Measurements from ENCODE around the gene CCDC107.

Gene CCDC107

DNA sequence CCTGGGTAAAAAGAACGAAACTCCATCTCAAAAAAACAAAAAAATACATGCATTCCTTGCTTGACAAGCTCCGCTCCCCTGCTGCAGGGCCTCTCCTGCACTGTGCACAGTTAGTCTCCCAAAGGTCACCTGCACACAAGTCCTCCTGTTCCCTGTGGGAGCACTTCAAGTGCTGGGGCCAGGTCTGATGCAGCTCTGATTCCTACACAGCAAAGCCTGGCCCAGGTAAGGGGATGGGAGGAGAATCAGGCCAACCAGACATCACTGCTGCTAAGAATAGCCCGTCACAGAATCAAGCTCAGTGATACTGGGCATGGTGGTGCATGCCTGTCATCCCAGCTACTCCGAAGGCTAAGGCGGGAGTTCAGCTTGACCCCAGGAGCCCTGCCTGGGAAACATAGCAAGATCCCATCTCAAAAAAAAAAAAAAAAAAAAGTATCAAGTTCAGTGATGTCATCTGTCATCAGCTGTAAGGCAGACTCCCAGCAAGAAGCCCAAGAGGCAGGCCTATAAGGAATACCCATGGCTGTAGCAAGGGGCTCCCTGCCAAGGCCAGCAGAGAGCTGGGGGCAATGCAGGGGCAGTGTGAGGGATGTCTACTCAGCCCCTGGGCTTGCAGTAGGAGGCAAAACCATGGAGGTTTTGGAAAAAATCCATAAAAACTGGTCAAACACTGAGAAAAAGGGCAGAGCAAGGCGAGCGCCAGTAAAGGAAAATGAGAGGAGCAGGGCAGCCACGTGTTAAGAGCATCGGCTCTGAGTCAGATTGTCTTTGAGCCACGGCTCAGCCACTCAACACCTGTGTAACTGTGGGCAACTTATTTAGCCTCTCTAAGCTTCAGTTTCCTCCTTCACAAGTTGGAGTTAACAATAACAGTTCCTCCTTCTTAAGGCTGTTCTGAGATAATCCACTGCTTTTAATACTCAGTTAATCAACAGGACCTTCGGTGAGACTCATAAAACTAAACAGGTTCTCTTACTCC, 28.4 kb downstream of the CCDC107 start:
- no peak for DNase-seq

DNA sequence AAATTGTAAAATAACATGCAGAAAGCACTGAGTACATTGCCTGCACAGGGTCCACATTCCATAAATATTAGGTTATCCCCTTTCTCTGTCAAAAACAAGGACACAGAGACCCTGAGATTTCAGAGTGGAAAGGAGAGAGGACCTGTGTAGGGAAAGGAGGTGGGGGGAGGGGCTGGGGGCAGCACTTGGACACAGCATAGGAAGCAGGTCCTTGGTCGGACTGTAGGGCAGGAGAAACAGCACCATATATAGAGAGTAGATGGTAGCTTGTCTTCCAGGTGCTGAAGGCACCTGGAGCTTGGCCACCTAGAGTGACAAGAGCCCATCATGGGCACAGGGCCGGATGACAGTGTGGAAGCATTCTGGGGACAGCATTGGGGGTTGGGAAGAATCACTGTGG, 29.2 kb downstream of the CCDC107 start:
- DNase-seq, result no peak

- DNase-seq, result no peak
These were observed 30.0 kb downstream of the CCDC107 start for GRCh38 chr9:35687972-35688557.

GRCh38 chr9:35688558-35689541, 30.8 kb downstream of the CCDC107 start:
- no peak for DNase-seq

DNA sequence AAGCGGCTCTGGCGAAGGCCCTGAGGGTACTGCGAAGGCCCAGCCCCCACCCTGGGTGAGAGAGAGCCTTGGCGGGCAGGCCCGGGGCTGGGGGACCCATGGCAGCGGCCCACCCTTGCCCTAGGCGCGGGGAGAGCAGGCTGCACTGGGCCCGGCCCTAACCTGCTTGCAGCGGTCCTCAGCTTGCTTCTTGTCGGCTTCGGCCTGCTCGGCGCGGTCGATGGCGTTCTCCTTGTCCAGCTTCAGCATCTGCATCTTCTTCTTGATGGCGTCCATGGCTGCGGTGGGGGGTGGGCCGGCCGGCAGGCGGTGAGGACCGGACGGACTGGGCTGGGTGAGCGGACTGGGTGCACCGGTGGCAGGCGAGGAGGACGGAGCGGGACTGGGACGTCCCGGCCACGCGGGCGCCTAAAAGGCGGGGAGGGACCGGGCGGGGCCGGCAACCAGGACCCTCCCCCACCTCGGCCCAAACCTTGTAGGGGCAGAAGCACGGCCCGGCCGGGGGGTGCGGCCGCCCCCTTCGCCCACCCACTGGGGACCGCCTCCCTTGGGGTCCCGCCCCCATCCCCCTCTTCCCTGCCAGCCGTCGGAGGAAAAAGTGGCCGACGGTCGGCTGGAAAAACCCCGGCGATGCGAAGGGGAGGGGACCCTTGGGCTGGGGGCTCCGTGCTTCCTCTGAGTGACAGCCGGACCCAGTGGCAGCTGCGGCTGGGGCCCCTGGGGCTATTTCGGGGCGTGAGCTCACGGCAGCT, 31.6 kb downstream of the CCDC107 start, which contains the start of gene TPM2:
TPM2 (minus strand) TSS at position 384 of the 752 bp plus-strand sequence; CDS start at position 276, 108 bp downstream.
- DNase-seq, result peak; percentile 81

DNA sequence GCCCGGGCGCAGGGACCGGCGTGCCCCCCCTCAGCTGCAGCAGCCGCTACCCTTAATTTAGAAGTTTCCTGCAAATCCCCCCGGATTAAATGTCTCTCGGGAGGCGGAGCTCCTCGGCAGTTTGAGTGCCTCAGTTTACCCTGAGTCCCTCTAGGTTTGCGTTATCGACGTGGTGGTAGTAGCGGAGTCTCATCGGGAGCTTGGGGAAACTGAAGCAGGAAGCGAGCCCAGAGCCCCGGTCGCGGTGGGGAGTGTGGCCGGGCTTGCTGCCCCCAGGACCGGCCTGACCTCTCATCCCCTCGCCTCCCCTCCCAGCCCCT, 32.2 kb downstream of the CCDC107 start:
- no peak for DNase-seq

DNA sequence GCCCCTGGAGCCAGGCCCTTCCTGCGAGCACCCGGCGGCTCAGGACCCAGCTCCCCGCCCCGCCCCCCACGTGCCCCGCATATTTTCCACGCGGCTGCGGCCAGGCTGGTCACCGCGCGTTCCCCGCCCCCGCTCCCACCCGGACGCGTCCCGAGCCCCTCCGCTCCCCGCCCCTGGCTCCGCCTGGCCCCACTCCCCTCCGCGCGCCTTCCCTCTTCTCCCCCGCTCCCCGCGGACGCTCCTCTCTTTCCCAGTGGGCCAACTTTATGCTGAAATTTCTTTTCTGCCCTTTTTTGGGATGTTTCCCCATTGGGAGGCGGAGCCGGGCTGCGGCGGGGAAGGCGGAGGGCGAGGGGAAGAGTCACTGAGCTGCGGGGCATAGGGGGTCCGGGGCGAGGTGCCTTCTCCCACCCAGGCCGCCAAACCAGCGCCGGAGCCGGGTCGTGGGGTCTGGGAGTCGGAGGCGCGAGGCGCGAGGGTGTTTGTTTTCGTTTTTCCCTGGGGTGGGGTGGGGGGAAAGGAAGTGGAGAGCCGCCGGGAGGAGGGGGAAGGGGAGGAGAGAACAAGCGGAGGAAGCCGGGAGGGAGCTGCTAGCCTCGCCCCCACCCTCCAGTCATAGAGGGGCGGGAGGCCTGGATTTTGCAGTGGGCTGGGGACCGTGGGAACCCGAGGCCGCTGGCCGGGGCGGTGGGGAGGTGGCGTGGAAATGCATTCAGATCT, 32.7 kb downstream of the CCDC107 start:
- DNase-seq, result peak; percentile 65

GRCh38 chr9:35691334-35691650, 33.2 kb downstream of the CCDC107 start:
- no peak for DNase-seq

- DNase-seq, result no peak
These were observed 33.7 kb downstream of the CCDC107 start for GRCh38 chr9:35691757-35692301.

GRCh38 chr9:35695943-35696401, 37.9 kb downstream of the CCDC107 start:
- DNase-seq, result no peak

GRCh38 chr9:35696520-35697215, 38.6 kb downstream of the CCDC107 start:
- no peak for DNase-seq

- no peak for DNase-seq
These were observed 39.4 kb downstream of the CCDC107 start for GRCh38 chr9:35697486-35697885.

- no peak for DNase-seq
These were observed 40.1 kb downstream of the CCDC107 start for GRCh38 chr9:35698231-35698630.

GRCh38 chr9:35700031-35700430, 41.9 kb downstream of the CCDC107 start:
- no peak for DNase-seq

DNA sequence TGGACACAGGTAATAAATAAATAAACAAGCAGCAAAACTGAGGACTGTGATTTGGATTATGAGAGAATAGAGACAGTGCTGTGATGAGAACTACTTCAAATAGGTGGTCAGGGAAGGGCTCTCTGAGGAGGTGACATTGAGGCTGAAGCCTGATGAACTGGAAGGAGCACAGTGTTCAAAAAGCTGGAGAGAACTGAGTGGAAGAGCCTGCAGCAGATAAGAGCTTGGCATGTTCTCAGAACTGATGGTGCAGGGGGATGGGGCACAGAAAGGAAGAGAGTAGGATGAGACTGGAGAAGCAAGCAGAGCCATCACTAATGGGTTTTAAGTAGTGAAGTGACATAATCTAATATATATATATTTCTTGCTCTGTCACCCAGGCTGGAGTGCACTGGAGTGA, 42.9 kb downstream of the CCDC107 start:
- no peak for DNase-seq

DNA sequence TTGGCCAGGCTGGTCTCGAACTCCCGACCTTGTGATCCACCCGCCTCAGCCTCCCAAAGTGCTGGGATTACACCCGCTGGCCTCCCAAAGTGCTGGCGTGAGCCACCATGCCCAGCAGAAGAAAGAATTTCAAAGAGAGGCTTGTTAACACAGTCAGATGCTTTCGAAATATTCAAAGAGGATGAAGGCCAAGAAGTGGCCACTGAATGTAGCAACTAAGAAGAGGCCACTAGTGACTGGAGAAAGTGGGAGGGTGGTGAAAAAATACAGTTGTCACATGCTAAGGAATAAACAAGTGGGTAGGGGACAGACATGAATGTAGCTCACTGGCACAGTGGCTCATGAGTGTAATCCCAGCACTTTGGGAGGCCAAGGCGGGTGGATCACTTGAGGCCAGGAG, 44.6 kb downstream of the CCDC107 start:
- no peak for DNase-seq

- no peak for DNase-seq
These were observed 46.0 kb downstream of the CCDC107 start for GRCh38 chr9:35703906-35704672.

GRCh38 chr9:35705372-35705771, 47.3 kb downstream of the CCDC107 start:
- no peak for DNase-seq

- no peak for DNase-seq
These were observed 47.8 kb downstream of the CCDC107 start for GRCh38 chr9:35705836-35706430.
